ENCODE data around the gene C1QTNF12.

DNA sequence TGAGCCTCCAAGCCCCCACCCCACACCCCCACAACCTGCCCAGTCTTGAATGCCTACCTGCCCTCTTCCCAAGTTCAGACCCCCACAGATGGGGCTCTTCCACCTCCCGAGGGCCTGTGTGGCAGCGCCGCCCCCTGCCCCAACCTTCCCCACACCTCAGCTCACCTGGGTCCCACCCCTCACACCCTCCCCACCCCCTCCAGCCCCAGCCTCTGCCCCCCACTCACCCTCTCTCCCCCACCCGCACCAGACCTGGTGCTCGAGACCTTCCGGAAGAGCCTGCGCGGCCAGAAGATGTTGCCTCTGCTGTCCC is 49.4 kb downstream of the C1QTNF12 start:
- TF ChIP-seq EZH2phosphoT487 (IDR thresholded peaks at IDR 0.05; ENCODE audit: insufficient read depth, low read depth) (no peak), EZH2 (IDR thresholded peaks at IDR 0.05; ENCODE audit: insufficient read depth, poor library complexity, severe bottlenecking) (no peak)

Data from GM23248 (cell line).